NCI-H2227 treated with DMSO at 0.1 percent for 48 hours (cell line): ENCODE measurements around the gene RPS19BP1.

Experiments used
- DNase-seq: peaks from one replicate; lab custom pipeline; 2025; lab: John Stamatoyannopoulos, UW

The RPS19BP1 gene

DNA sequence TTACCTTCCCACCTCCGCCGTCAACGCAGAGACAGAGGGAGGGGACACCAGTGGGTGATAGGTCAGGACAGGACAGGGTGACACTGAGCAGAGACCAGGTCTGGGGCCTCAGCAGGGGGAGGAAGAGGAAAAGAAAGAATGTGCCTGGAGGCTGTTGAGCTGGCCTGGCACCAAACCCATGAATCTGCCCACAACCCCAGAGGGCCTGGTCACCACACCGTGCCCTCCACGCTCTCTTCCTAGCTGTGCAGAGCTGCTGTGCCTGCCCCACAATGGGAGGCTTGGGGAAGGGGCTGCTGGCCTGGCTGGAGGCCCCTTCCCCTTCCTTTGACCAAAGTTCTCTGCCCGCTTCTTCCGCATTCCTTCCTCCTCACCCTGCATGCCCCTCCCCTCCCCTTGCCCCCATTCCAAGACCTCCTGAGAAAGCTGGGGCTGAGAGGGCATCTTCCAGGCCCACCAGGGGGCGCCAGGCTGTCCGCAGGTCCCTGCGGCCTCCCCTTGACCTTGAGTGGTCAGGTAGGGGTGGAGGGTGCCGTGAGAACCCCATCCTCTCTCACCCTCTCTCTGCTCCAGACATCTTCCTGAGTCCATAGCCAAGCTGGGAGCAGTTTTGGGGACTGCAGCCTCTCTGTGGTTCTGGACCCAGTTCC, 27.0 kb upstream of the RPS19BP1 start:
- DNase-seq = no peak

- DNase-seq = no peak
Measured at GRCh38 chr22:39558950-39559349, 26.4 kb upstream of the RPS19BP1 start.

GRCh38 chr22:39558254-39558727, 25.7 kb upstream of the RPS19BP1 start:
- no peak for DNase-seq

- DNase-seq = no peak
Measured at GRCh38 chr22:39556970-39557841, 24.7 kb upstream of the RPS19BP1 start.

DNA sequence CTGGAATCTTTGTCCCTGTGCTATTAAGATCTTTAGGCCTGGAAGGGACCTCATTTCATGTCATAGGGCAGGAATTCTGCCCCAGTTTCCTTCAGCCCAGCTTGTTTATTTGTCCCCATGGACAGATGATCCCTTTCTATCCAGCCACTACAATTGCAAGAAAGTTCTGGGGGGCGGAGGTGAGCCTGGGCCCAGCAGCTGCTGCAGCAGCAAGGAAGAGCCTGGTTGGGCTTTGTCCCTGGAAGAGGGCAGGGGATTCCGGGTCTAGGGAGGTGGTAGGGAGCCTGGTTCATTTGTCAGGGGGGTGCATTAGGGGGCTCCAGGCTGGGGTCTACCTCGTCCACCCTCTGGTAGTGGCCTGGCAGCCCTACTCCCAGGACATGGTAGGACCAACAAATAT, 21.6 kb upstream of the RPS19BP1 start:
- DNase-seq = no peak

GRCh38 chr22:39553429-39553828, 20.9 kb upstream of the RPS19BP1 start:
- DNase-seq = no peak

GRCh38 chr22:39547587-39547947, 15.0 kb upstream of the RPS19BP1 start:
- DNase-seq = no peak

- no peak for DNase-seq
Measured at GRCh38 chr22:39546889-39547586, 14.5 kb upstream of the RPS19BP1 start.

- DNase-seq = no peak
Measured at GRCh38 chr22:39545386-39546365, 13.1 kb upstream of the RPS19BP1 start.

DNA sequence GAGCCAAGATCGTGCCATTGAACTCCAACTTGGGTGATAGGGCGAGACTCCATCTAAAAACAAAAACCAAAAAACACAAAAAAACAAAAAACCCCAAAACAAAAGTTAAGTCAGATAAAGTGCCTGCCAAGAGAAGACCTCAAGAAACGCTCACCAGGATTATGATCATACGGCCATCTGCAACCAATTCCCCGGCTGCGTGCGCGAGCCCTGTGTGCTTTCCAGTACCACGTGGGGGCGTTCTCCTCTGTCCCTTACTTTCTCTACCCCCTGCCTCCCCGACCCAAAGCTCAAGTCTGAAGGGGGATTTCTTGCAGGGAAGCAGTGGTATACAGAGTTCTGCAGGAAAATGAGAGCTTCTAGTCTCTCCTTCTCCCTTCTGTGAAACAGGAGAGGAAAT, 10.5 kb upstream of the RPS19BP1 start:
- peak; percentile 28 for DNase-seq

DNA sequence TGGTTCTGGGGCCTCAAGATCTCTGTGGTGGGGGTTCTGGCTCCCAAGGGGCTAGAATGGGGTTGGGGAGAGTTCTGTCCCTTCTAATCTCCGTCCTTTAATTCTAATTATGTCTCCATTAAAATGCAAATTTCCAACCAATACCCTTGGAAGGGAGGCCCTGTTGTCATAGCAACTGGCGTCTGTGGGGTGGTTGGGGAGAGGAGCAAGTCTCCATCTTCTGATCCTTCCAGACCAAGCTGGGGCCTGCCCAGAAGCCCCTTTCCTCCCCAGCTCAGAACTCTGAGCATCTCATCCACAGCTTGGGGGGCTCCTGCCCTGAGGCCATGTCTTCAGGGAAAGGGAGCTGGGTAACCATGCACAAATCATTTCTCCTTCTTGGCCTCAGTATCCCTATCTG, 5.4 kb upstream of the RPS19BP1 start:
- DNase-seq = no peak

GRCh38 chr22:39536711-39537110, 4.2 kb upstream of the RPS19BP1 start:
- no peak for DNase-seq

GRCh38 chr22:39535831-39536449, 3.4 kb upstream of the RPS19BP1 start:
- no peak for DNase-seq

GRCh38 chr22:39535357-39535725, 2.8 kb upstream of the RPS19BP1 start:
- DNase-seq = no peak

GRCh38 chr22:39534591-39535356, 2.2 kb upstream of the RPS19BP1 start:
- DNase-seq = peak; percentile 24

DNA sequence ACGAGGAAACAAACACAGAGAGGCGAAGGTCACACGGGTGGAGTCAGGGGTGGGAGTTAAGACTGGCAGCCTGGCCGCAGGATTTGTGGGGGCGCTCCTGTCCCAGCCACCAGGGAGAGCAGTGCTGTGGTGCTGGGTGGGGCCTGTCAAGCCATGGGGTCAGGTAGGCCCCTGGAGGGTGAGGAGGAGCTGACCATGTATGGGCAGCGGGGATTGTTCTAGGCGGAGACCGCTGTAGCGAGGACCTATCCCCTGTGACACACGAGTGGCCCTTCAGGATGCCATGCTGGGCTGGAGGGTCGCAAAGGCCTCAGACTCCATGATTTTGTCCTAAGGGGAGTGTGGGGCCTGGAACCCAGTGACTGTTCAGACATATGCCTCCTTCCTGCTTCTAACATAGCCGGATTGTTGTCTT, 1.6 kb upstream of the RPS19BP1 start:
- DNase-seq = no peak

- peak; percentile 39 for DNase-seq
Measured at GRCh38 chr22:39530692-39531331, 1.7 kb downstream of the RPS19BP1 start.

DNA sequence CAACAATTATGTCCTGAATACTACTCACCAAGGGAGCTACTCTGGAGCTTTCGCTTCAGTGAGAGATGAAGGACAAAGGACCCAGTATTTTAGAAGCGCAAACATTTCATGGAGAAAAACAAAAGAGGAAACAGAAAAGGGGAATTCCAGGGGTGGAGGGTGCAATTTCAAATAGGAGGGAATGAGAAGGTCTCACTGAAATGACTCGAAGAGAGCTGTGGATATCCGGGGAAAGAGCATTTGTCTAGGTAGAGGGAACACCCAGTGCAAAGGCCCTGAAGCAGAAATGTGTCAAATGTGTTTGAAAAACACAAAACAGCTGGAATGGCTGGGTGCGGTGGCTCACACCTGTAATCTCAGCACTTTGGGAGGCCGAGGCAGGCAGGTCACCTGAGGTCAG, 2.4 kb downstream of the RPS19BP1 start:
- no peak for DNase-seq

- no peak for DNase-seq
Measured at GRCh38 chr22:39529487-39529851, 3.1 kb downstream of the RPS19BP1 start.
